ENCODE data around the gene DAAM2. TPM values are rescaled to one million over a fixed set of nuclear protein-coding genes. Genes with fewer than 3 reads are reported as not detected.

DAAM2 gene
- total and polyA plus RNA-seq, 2 donors (not counting 3 experiments of a cell fraction or from before 2014, with no cell fraction given): 0.42 to 0.44 TPM

DNA sequence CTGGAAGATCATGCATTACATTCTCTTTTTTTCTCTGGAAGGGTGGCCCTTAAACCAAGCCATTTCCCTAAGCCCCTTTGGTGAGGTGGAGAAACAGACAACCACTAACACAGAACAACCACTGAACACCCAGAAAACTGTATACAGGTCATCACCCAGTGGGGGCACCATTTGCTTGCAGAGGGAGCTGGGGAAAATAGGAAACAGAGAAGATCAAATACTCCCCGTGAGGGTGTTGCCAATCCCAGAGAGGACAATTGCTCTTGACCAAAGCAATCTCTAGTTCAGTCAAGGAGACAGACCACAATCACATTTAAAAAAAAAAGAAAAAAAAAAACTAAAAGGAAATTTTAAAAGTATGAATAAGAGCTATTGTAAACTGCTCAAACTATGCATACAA, 865 bp upstream of the DAAM2 start:
- Histone ChIP-seq H4K20me1 (replicated peaks; ENCODE audit: control insufficient read depth, extremely low read depth, insufficient read depth, low read length) (no peaks in the 10 kb centered on the region), H3K4me3 (replicated peaks in 1 of 3; ENCODE audit: insufficient read depth in 1 of 3, low read depth in 1 of 3, low read length in 3 of 3) (no peak overlapping the region), H3K9me3 (replicated peaks; ENCODE audit: control insufficient read depth, insufficient read depth, low read length) (no peaks in the 10 kb centered on the region), H3K4me1 (ENCODE audit: control insufficient read depth, extremely low read depth, insufficient read depth, low read length) (no peaks in the 10 kb centered on the region), H3K4me2 (ENCODE audit: insufficient read depth, low read length) (no peak overlapping the region), H2AFZ (ENCODE audit: low read depth, low read length) (no peak overlapping the region), H3K36me3 (ENCODE audit: control insufficient read depth in 2 of 2, extremely low read depth in 1 of 2, insufficient read depth in 2 of 2, low read length in 2 of 2) (no peaks in the 10 kb centered on the region), H3K79me2 (ENCODE audit: control insufficient read depth, insufficient read depth, low read length) (no peaks in the 10 kb centered on the region), H3K9me1 (replicated peaks; ENCODE audit: control insufficient read depth, extremely low read depth, insufficient read depth, low read length) (no peaks in the 10 kb centered on the region), H3K27ac (ENCODE audit: insufficient read depth, low read depth, low read length) (no peak overlapping the region), H3K27me3 (ENCODE audit: control insufficient read depth in 2 of 2, insufficient read depth in 2 of 2, low read length in 2 of 2) (peaks cover 10 to 24% of the 10 kb centered on the region in 2 experiments), H3K9ac (replicated peaks; ENCODE audit: extremely low read depth, insufficient read depth, low read length) (no peak overlapping the region)
- no TSS peak for BruUV-seq (replicated peaks)
- CTCF ChIA-PET: interaction anchor here (1.1 kb wide), 1 partner anchor 74 kb away, joined by 3 read pairs; no protein-coding TSS in a partner anchor
- POLR2A ChIA-PET: no interaction called here
- DNase-seq (ENCODE audit: low read depth, low spot score) (no peak), FAIRE-seq (no peak)
- TF ChIP-seq FOS (IDR thresholded peaks at IDR 0.05; ENCODE audit: borderline replicate concordance, insufficient read depth, low read length): no peak
- TF ChIP-seq, protein P1, sequence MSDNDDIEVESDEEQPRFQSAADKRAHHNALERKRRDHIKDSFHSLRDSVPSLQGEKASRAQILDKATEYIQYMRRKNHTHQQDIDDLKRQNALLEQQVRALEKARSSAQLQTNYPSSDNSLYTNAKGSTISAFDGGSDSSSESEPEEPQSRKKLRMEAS (IDR thresholded peaks at IDR 0.05; ENCODE audit: insufficient read depth, insufficient read length): no peak
- no peak for TF ChIP-seq POLR2AphosphoS5 (IDR thresholded peaks at IDR 0.05; ENCODE audit: insufficient read depth, low read depth, low read length)
- TF ChIP-seq, protein P2, sequence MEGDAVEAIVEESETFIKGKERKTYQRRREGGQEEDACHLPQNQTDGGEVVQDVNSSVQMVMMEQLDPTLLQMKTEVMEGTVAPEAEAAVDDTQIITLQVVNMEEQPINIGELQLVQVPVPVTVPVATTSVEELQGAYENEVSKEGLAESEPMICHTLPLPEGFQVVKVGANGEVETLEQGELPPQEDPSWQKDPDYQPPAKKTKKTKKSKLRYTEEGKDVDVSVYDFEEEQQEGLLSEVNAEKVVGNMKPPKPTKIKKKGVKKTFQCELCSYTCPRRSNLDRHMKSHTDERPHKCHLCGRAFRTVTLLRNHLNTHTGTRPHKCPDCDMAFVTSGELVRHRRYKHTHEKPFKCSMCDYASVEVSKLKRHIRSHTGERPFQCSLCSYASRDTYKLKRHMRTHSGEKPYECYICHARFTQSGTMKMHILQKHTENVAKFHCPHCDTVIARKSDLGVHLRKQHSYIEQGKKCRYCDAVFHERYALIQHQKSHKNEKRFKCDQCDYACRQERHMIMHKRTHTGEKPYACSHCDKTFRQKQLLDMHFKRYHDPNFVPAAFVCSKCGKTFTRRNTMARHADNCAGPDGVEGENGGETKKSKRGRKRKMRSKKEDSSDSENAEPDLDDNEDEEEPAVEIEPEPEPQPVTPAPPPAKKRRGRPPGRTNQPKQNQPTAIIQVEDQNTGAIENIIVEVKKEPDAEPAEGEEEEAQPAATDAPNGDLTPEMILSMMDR (IDR thresholded peaks at IDR 0.05; ENCODE audit: extremely low read depth in 1 of 2, insufficient read depth in 1 of 2, low read depth in 1 of 2, low read length in 2 of 2): no peak
- TF ChIP-seq JUN (IDR thresholded peaks at IDR 0.05; ENCODE audit: borderline replicate concordance, insufficient read depth, insufficient read length, low read depth): no peak
- intact Hi-C loops (cut with micrococcal nuclease): loop anchor here (5.0 kb wide), 1 partner anchor 101 kb away; no protein-coding TSS in a partner anchor
- dilution Hi-C loops (cut with MboI; ENCODE audit: extremely low pct_ligation_motif_present, low sequenced_read_pairs): no loop called here
